ENCODE measurements around the gene RMC1.
"Not testable (repeated sequence)": the region's sequence is repeated elsewhere in the genome, so short reads cannot be mapped to it uniquely, and the experiment has no call there.

RMC1 gene

DNA sequence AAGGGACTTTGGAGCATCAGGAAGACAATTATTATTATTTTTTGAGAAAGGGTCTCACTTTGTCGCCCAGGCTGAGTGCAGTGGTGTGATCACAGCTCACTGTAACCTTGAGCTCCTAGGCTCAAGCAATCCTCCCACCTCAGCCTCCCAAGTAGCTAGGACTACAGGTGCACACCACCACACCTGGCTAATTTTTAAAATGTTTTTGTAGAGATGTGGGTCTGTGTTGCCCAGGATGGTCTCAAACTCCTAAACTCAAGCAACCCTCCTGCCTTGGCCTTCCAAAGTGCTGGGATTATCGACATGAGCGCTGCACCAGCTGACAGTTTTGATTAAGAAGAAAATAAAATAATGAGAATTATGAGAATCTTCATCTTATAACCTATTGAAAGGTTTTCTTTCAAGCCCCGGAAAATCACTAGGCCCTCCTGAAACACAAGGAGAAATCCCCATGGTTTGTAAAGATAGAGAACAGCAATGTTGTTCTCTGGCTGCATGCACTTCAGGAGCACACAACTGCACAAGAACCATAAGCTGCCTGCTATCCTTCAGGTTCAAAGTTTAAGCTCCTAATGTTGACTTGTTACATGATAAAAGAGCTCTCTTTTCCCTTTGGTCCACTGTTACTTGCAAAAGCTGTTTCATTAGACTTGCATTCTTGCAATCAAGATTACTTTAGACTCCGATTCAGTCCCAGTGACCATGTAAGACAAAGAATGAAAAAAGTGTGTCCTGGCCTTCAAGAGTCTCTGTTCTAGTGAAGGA lies 66.2 kb downstream of the RMC1 start:
- Histone ChIP-seq H3K4me3 (ENCODE audit: low read length) (no peak overlapping the region), H3K36me3 (ENCODE audit: insufficient read depth, low read depth, low read length) (peaks cover 81% of the 10 kb centered on the region), H3K27ac (ENCODE audit: low read length) (no peak overlapping the region), H3K9me3 (ENCODE audit: insufficient read depth, low read depth, low read length) (no peaks in the 10 kb centered on the region), H3K9ac (ENCODE audit: low read depth, low read length) (no peak overlapping the region), H3K4me1 (ENCODE audit: insufficient read depth, low read length) (peaks cover 7% of the 10 kb centered on the region), H3K27me3 (ENCODE audit: insufficient read depth, low read length) (no peaks in the 10 kb centered on the region)

DNA sequence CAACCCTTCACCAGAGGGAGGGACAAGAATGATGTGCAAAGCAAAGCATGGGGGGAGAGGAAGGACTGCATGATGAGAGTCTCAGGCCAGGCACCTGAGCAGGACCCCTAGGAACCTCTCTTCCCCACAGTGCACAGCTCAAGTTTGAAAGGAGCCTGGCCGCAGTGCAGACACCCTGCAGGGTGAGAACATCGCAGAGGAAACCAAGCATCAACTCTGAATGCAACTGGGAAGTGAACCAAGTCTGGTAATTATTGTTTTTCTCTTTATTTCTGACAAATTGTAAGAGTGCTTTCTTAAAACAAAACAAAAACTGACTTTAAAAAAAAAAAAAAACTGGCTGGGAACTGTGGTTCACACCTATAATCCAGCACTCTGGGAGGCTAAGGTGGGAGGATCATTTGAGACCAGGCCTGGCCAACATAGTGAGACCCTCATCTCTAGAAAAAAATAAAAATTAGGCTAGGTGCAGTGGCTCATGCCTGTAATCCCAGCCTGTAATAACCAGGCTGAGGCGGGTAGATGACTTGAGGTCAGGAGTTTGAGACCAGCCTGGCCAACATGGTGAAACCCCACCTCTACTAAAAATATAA lies 67.7 kb downstream of the RMC1 start:
- Histone ChIP-seq H3K36me3 (ENCODE audit: insufficient read depth, low read depth, low read length) (peaks cover 74% of the 10 kb centered on the region), H3K27me3 (ENCODE audit: insufficient read depth, low read length) (no peaks in the 10 kb centered on the region), H3K9ac (ENCODE audit: low read depth, low read length) (no peak overlapping the region), H3K9me3 (ENCODE audit: insufficient read depth, low read depth, low read length) (no peaks in the 10 kb centered on the region), H3K4me3 (ENCODE audit: low read length) (no peak overlapping the region), H3K27ac (ENCODE audit: low read length) (no peak overlapping the region), H3K4me1 (ENCODE audit: insufficient read depth, low read length) (peaks cover 9% of the 10 kb centered on the region)

DNA sequence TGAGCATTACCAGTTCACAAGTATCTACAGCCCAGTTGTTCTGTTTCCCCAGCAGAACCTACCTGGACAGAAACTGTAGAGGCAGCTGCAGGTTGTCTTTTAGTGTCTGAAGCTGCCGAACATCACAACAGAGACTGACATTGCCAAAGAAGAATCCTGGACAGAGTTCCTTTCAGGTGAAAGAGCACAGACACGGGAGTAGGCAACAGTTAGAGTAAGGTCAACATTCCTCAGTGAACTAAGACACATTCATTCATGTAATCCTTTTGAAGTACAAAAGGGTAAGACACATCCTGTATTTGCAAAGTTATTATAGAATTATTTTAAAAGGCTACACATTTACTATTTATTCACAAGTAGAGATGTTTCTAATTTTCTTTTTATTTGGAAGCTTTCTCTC lies 68.7 kb downstream of the RMC1 start:
- Histone ChIP-seq H3K27me3 (ENCODE audit: insufficient read depth, low read length) (no peaks in the 10 kb centered on the region), H3K27ac (ENCODE audit: low read length) (no peak overlapping the region), H3K4me1 (ENCODE audit: insufficient read depth, low read length) (peaks cover 9% of the 10 kb centered on the region), H3K36me3 (ENCODE audit: insufficient read depth, low read depth, low read length) (peaks cover 68% of the 10 kb centered on the region), H3K9me3 (ENCODE audit: insufficient read depth, low read depth, low read length) (no peaks in the 10 kb centered on the region), H3K9ac (ENCODE audit: low read depth, low read length) (no peak overlapping the region), H3K4me3 (ENCODE audit: low read length) (no peak overlapping the region)

DNA sequence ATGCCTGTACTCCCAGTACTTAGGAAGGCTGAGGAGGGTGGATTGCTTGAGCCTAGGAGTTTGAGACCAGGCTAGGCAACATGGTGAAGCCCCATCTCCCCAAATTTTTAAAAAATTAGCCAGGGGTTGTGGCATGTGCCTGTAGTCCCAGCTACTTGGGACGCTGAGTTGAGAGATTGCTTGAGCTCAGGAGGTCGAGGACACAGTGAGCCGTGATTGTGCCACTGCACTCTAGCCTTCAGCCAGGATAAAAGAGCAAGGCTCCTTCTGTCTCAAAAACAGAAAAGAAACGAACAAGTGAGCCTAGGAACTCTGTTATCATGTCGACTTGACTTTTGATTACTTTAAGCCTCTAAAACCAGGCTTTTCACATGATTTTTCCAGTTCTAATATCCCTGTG lies 69.3 kb downstream of the RMC1 start:
- Histone ChIP-seq H3K9me3 (ENCODE audit: insufficient read depth, low read depth, low read length) (no peaks in the 10 kb centered on the region), H3K4me1 (ENCODE audit: insufficient read depth, low read length) (peaks cover 9% of the 10 kb centered on the region), H3K9ac (ENCODE audit: low read depth, low read length) (no peak overlapping the region), H3K27me3 (ENCODE audit: insufficient read depth, low read length) (no peaks in the 10 kb centered on the region), H3K4me3 (ENCODE audit: low read length) (no peak overlapping the region), H3K36me3 (ENCODE audit: insufficient read depth, low read depth, low read length) (peaks cover 62% of the 10 kb centered on the region), H3K27ac (ENCODE audit: low read length) (no peak overlapping the region)

DNA sequence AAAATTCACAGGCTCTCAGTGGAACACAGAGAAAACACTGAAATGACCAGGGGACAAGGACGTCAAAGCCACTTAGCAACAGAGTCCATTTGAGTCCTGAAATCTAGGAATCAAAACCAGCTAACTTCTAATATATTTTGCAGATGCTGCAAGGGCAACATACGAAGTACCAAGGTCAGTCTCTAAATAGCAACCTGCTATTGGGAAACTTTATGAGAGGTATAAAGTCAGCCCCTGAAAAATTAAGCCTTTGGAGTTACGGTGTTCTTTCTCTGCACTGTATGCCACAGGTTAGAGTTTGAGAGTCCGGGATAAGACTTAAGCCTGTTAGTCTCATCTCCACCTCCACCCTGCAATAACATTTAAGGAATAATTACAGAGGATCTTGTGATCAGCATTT lies 69.7 kb downstream of the RMC1 start:
- no peaks in the 10 kb centered on the region for H3K9me3 ChIP-seq (ENCODE audit: insufficient read depth, low read depth, low read length)
- no peak overlapping the region for H3K27ac ChIP-seq (ENCODE audit: low read length)
- H3K36me3 ChIP-seq (ENCODE audit: insufficient read depth, low read depth, low read length) = peaks cover 60% of the 10 kb centered on the region
- no peaks in the 10 kb centered on the region for H3K27me3 ChIP-seq (ENCODE audit: insufficient read depth, low read length)
- no peak overlapping the region for H3K4me3 ChIP-seq (ENCODE audit: low read length)
- peaks cover 9% of the 10 kb centered on the region for H3K4me1 ChIP-seq (ENCODE audit: insufficient read depth, low read length)
- no peak overlapping the region for H3K9ac ChIP-seq (ENCODE audit: low read depth, low read length)

DNA sequence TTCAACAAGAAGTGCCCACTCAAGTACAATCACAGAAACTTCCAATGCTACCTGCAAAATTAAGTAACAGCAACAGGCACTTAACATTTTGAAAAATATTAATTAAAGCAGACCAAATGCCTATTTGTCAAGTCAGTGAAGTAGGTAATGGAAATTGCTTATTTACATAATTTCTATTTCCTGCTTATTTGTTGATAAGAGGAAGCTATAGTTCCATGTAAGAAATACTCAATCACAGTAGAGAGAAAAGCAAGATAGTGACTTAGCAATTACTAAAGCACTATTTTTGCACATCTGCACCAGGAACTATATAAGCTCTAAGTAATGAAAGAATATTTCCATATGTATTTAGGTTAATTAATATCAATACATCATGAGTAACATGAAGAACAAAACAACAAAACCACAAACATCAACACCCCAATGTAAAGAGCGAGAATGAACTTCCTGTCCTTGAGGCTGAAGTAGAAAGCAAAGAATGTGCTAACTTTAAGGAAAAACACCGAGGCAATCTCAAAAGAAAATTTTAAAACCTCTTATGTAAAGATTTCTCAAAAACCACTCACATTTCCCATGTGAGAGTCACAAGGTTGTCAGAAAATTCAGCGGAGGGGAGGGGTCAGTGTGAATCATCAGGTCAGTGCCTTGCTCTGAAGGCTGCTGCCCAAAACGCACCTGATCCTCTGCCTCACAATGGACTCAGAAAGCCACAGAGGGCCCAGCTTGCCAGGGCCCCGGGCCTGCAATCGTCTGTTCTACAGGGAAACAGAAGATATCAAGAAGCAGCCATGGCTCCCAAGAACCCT lies 70.5 kb downstream of the RMC1 start:
- Histone ChIP-seq H3K27ac (ENCODE audit: low read length) (no peak overlapping the region), H3K27me3 (ENCODE audit: insufficient read depth, low read length) (no peaks in the 10 kb centered on the region), H3K4me1 (ENCODE audit: insufficient read depth, low read length) (peaks cover 9% of the 10 kb centered on the region), H3K9me3 (ENCODE audit: insufficient read depth, low read depth, low read length) (no peaks in the 10 kb centered on the region), H3K36me3 (ENCODE audit: insufficient read depth, low read depth, low read length) (peaks cover 52% of the 10 kb centered on the region), H3K9ac (ENCODE audit: low read depth, low read length) (peak overlapping the region; percentile 53), H3K4me3 (ENCODE audit: low read length) (no peak overlapping the region)

DNA sequence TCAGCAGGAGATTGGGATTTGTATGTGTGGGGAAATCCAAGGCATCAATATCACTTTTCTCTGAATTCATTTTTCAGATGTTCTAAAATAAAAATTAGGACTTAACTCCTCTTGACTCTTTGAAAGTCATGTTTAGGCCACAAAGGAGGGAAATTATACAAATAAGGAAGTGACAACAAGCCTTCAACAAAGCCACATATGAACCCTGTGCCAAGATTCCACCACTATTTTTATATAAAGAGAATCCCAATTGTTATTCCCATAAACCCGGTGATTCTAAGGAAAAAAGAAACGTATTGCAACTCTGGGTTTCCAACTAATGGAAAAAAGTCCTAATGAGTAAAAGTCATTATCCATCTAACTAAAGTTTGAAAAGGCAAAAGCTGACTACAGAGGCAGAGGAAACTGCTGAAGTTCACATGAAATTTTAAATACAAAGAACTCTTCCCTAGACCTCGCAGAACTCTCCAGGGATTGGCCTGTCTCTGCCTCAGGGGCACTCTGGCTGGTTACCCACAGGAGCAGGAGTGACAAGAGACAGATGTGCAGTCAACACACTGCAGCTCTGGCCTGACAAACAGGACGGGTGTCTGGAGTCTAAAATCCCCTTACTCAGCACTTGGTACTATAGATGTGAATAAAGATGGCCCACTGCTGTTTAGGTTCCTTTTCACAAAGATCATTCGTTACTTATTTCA lies 71.4 kb downstream of the RMC1 start:
- peak overlapping the region; percentile 53 for H3K9ac ChIP-seq (ENCODE audit: low read depth, low read length)
- no peaks in the 10 kb centered on the region for H3K27me3 ChIP-seq (ENCODE audit: insufficient read depth, low read length)
- peaks cover 9% of the 10 kb centered on the region for H3K4me1 ChIP-seq (ENCODE audit: insufficient read depth, low read length)
- no peaks in the 10 kb centered on the region for H3K9me3 ChIP-seq (ENCODE audit: insufficient read depth, low read depth, low read length)
- no peak overlapping the region for H3K4me3 ChIP-seq (ENCODE audit: low read length)
- no peak overlapping the region for H3K27ac ChIP-seq (ENCODE audit: low read length)
- peaks cover 43% of the 10 kb centered on the region for H3K36me3 ChIP-seq (ENCODE audit: insufficient read depth, low read depth, low read length)

DNA sequence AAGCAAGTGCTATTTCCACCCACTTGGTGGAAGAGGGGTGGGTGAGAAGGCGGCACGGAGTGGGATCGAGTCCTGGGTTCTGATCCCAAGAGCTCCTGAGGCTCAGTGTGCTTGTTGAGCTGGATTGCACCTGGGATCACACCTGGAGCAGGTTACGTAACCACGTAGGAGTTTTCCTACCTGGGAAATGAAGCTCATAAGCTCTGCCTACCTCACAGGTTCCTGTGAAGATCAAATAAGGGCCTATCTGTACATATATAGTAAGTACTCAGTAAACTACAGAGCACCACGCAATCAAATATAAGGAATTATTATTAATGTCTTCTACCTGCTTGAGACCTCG lies 72.0 kb downstream of the RMC1 start:
- Histone ChIP-seq H3K9ac (ENCODE audit: low read depth, low read length) (no peak overlapping the region), H3K36me3 (ENCODE audit: insufficient read depth, low read depth, low read length) (peaks cover 38% of the 10 kb centered on the region), H3K27me3 (ENCODE audit: insufficient read depth, low read length) (no peaks in the 10 kb centered on the region), H3K4me3 (ENCODE audit: low read length) (no peak overlapping the region), H3K9me3 (ENCODE audit: insufficient read depth, low read depth, low read length) (no peaks in the 10 kb centered on the region), H3K4me1 (ENCODE audit: insufficient read depth, low read length) (peaks cover 9% of the 10 kb centered on the region), H3K27ac (ENCODE audit: low read length) (no peak overlapping the region)

DNA sequence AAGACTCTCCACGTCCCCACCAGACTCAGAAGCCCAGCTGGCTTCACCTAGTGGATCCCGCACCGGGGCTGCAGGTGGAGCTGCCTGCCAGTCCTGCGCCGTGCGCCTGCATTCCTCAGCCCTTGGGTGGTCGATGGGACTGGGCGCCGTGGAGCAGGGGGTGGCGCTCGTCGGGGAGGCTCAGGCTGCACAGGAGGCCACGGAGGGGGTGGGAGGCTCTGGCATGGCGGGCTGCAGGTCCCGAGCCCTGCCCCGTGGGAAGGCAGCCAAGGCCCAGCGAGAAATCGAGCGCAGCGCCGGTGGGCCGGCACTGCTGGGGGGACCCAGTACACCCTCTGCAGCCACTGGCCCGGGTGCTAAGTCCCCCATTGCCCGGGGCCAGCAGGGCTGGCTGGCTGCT lies 74.2 kb downstream of the RMC1 start:
- H3K27ac ChIP-seq (ENCODE audit: low read length); H3K9me3 ChIP-seq (ENCODE audit: insufficient read depth, low read depth, low read length); H3K4me3 ChIP-seq (ENCODE audit: low read length); H3K27me3 ChIP-seq (ENCODE audit: insufficient read depth, low read length); H3K9ac ChIP-seq (ENCODE audit: low read depth, low read length); H3K4me1 ChIP-seq (ENCODE audit: insufficient read depth, low read length): not testable (repeated sequence)
- peaks cover 21% of the 10 kb centered on the region; the same call in 1 of the 2 replicates for H3K36me3 ChIP-seq (ENCODE audit: insufficient read depth, low read depth, low read length)

DNA sequence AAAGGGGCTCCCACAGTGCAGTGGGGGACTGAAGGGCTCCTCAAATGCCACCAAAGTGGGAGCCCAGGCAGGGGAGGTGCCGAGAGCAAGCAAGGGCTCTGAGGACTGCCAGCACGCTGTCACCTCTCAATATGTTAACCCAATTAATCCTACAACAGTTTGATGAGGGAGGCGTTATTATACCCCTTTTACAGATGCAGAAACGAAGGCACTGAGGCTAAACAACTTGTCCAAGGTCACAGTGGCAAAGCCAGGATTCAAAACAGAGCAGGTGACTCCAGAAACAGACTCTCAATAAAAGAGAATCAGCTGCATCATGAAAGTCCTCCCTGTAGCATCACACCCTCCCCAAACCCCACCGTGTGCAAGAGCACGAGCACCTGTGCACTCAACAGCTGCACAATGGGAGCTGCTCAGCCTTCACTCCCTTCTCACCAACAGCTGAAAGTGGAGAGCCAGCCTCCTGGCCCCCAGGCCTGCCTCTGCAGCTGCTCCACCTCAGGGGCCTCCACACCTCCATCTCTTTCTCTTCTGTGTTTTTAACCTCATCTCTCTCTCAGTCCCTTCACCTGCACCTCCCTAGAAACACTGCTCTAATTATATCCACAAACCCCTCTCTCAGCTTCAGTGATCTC lies 74.9 kb downstream of the RMC1 start:
- Histone ChIP-seq H3K4me3 (ENCODE audit: low read length) (no peak overlapping the region), H3K27me3 (ENCODE audit: insufficient read depth, low read length) (no peaks in the 10 kb centered on the region), H3K36me3 (ENCODE audit: insufficient read depth, low read depth, low read length) (peaks cover 15% of the 10 kb centered on the region; the same call in 1 of the 2 replicates), H3K27ac (ENCODE audit: low read length) (no peak overlapping the region), H3K9ac (ENCODE audit: low read depth, low read length) (no peak overlapping the region), H3K9me3 (ENCODE audit: insufficient read depth, low read depth, low read length) (no peaks in the 10 kb centered on the region), H3K4me1 (ENCODE audit: insufficient read depth, low read length) (peaks cover 9% of the 10 kb centered on the region)

DNA sequence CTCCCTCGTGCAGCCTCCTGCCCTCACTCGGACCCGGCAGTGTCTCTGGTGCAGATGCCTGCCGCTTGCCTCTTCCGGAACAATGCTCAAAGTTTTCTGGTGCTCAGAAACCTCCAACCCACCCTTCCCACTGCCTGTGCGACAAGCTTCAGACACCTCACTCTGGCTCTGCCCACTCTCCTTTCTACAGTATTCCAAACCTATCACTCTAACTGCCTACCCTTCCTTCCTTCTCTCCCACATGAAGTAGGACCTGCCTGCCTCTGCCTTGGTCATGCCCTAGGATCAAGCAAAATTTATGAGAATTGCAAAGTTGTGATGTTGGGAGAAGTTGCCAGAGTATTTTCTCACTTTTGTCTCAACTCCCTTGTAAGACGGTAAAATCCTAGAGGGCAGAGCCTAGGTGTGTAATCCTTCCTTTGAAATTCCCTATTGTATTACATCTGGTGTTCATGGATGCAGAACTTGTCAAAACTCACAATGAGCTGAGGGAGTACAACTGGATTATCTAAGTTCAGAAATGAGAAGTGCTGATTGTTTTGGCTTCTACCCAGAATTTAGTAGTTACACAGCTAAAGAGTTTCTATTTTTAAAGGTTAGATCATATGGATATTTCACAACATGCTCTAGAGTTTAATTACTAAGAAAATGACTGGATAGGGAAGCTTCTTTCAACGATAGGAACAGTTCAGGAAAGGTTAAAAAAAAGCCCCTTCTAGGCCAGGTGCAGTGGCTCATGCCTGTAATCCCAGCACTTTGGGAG lies 75.8 kb downstream of the RMC1 start:
- H3K27ac ChIP-seq (ENCODE audit: low read length) = no peak overlapping the region
- no peak overlapping the region for H3K9ac ChIP-seq (ENCODE audit: low read depth, low read length)
- H3K9me3 ChIP-seq (ENCODE audit: insufficient read depth, low read depth, low read length) = no peaks in the 10 kb centered on the region
- no peak overlapping the region for H3K4me3 ChIP-seq (ENCODE audit: low read length)
- peaks cover 10% of the 10 kb centered on the region for H3K4me1 ChIP-seq (ENCODE audit: insufficient read depth, low read length)
- no peaks in the 10 kb centered on the region for H3K27me3 ChIP-seq (ENCODE audit: insufficient read depth, low read length)
- peaks cover 12% of the 10 kb centered on the region; the same call in 1 of the 2 replicates for H3K36me3 ChIP-seq (ENCODE audit: insufficient read depth, low read depth, low read length)

Measured in iPS-20b (cell line).